Neural cell (in vitro differentiated cells): ENCODE measurements around the gene PSMD11.

ENCODE experiments used
- EP300 ChIP-seq: fragments of 450-650 bp; conservative IDR thresholded peaks from 2 replicates; pipeline ENCODE4 v1.6.1; 2014; ENCODE audit warnings: antibody characterized with exemption, mild to moderate bottlenecking, moderate library complexity; ENCODE audit not compliant: poor library complexity, severe bottlenecking
- EZH2 ChIP-seq: fragments of 200-600, 300-800 bp; shearing (Covaris generic), sonication (generic); IDR thresholded peaks from 2 replicates; pipeline ENCODE4 v1.6.1; 2014; ENCODE audit warnings: antibody characterized with exemption, low read length, borderline replicate concordance, mild to moderate bottlenecking; ENCODE audit not compliant: insufficient read depth, poor library complexity, severe bottlenecking
- POLR2AphosphoS5 ChIP-seq: IDR thresholded peaks from 2 replicates; pipeline ENCODE4 v1.6.1; 2012
- RAD21 ChIP-seq: fragments of 450-650 bp; conservative IDR thresholded peaks from 2 replicates; pipeline ENCODE4 v1.6.1; 2014; ENCODE audit warnings: antibody characterized with exemption, mild to moderate bottlenecking, moderate library complexity
- SMC3 ChIP-seq: fragments of 450-650 bp; conservative IDR thresholded peaks from 2 replicates; pipeline ENCODE4 v1.6.1; 2014; ENCODE audit warnings: antibody characterized with exemption, mild to moderate bottlenecking, moderate library complexity; ENCODE audit not compliant: poor library complexity
- TAF1 ChIP-seq: IDR thresholded peaks from 2 replicates; pipeline ENCODE4 v1.6.1; 2012; ENCODE audit warnings: low read depth
- TF ChIP-seq, protein P1 (sequence below): fragments of 450-650 bp; IDR thresholded peaks from 2 replicates; pipeline ENCODE4 v1.5.1; 2014; ENCODE audit warnings: antibody characterized with exemption, mild to moderate bottlenecking, moderate library complexity; ENCODE audit not compliant: poor library complexity, severe bottlenecking
- TF ChIP-seq, protein P2 (sequence below): IDR thresholded peaks from 2 replicates; pipeline ENCODE4 v1.6.1; 2012; ENCODE audit warnings: borderline replicate concordance

DNA sequence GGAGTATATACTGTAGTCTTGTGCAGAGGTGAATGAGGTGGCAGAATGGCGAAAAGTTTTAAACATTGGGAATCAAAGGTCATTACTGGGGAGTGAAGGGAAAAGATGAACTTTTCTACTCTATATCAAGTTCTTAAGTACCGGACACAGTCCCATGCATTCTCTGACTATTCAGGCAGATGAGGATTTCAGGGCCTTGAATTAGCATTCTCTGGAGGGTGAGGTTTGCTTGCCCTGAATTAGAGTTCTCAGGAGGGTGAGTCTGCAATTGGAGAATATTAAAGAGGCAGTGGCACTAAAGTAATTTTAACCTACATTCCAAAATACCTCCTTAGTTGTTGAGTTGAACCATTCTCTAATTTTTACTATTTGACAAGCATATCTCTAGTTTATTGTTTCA is 9.1 kb downstream of the PSMD11 start:
- TF ChIP-seq, protein P1, sequence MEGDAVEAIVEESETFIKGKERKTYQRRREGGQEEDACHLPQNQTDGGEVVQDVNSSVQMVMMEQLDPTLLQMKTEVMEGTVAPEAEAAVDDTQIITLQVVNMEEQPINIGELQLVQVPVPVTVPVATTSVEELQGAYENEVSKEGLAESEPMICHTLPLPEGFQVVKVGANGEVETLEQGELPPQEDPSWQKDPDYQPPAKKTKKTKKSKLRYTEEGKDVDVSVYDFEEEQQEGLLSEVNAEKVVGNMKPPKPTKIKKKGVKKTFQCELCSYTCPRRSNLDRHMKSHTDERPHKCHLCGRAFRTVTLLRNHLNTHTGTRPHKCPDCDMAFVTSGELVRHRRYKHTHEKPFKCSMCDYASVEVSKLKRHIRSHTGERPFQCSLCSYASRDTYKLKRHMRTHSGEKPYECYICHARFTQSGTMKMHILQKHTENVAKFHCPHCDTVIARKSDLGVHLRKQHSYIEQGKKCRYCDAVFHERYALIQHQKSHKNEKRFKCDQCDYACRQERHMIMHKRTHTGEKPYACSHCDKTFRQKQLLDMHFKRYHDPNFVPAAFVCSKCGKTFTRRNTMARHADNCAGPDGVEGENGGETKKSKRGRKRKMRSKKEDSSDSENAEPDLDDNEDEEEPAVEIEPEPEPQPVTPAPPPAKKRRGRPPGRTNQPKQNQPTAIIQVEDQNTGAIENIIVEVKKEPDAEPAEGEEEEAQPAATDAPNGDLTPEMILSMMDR = no peak
- TF ChIP-seq, protein P2, sequence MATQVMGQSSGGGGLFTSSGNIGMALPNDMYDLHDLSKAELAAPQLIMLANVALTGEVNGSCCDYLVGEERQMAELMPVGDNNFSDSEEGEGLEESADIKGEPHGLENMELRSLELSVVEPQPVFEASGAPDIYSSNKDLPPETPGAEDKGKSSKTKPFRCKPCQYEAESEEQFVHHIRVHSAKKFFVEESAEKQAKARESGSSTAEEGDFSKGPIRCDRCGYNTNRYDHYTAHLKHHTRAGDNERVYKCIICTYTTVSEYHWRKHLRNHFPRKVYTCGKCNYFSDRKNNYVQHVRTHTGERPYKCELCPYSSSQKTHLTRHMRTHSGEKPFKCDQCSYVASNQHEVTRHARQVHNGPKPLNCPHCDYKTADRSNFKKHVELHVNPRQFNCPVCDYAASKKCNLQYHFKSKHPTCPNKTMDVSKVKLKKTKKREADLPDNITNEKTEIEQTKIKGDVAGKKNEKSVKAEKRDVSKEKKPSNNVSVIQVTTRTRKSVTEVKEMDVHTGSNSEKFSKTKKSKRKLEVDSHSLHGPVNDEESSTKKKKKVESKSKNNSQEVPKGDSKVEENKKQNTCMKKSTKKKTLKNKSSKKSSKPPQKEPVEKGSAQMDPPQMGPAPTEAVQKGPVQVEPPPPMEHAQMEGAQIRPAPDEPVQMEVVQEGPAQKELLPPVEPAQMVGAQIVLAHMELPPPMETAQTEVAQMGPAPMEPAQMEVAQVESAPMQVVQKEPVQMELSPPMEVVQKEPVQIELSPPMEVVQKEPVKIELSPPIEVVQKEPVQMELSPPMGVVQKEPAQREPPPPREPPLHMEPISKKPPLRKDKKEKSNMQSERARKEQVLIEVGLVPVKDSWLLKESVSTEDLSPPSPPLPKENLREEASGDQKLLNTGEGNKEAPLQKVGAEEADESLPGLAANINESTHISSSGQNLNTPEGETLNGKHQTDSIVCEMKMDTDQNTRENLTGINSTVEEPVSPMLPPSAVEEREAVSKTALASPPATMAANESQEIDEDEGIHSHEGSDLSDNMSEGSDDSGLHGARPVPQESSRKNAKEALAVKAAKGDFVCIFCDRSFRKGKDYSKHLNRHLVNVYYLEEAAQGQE = no peak
- TF ChIP-seq EP300 (no peak), RAD21 (no peak), EZH2 (no peak), SMC3 (no peak), TAF1 (no peak), POLR2AphosphoS5 (no peak)
